Astrocyte (in vitro differentiated cells and primary cell): ENCODE measurements around the gene CHKA.

ENCODE experiments used
- CTCF ChIP-seq: IDR thresholded peaks from 2 replicates; pipeline ENCODE4 v1.5.1; 2011; ENCODE audit warnings: low read depth, mild to moderate bottlenecking, inconsistent platforms, low read length, moderate library complexity; ENCODE audit not compliant: insufficient read depth
- EZH2 ChIP-seq: IDR thresholded peaks from 2 replicates; pipeline ENCODE4 v1.6.1; 2012; ENCODE audit warnings: mild to moderate bottlenecking, low read length, inconsistent platforms; ENCODE audit not compliant: insufficient read depth

- TF ChIP-seq EZH2 (no peak), CTCF (no peak)
These were observed 25.7 kb upstream of the CHKA start for GRCh38 chr11:68146704-68147474.
